Activated gamma-delta T cell treated with anti-CD3 and anti-CD28 coated beads, Interleukin-2, amount 50 U/mL, for 16 hours (primary cell): ENCODE data around the gene TBCA.

ENCODE experiments used
- DNase-seq: peaks from one replicate; pipeline ENCODE4 v3.0.0-alpha.2; 2020; ENCODE audit warnings: low read depth

Gene TBCA, protein sequence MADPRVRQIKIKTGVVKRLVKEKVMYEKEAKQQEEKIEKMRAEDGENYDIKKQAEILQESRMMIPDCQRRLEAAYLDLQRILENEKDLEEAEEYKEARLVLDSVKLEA

DNA sequence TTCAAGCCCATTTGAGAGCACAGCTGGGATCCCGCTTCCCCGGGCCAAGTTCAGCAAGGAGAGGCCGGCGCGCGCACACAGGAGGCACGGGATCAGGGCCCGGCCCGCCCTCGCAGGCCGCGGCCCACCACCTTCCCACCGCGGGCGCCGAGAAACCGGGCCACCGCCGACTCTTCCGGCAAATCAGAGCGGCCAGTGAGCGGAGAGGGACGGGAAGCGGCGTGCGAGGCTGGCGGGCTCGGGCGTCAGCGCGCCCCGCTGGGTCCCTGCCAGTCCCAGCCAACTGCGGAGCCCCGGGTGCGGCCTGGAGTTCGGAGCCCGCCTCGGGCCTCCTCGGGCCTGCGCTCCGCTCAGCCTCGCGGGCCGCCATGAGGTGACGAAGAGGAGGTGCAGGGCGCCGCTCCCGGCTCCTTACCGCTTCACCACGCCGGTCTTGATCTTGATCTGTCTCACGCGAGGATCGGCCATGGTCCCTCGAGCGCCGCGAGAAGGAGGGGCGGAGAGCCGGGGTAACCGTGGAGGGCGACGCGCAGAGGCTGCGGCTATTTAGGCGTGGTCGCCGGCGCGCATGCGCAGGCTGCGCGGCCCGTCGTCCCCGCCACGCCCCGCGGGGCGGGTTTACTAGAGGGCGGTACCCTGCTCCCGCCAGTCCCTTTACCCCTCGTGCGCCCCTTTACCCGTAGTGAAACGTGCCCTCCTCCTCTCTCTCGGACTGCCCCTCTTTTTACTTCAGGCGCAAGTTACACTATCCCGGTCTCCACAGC is at the start of gene TBCA:
Gene TBCA, minus strand, starts transcription at position 550 of the 764 bp plus-strand sequence. Its CDS starts 82 bp downstream, at position 468.
- DNase-seq: peak; percentile 83

GRCh38 chr5:77824981-77825380 is 48.8 kb upstream of the TBCA start:
- DNase-seq: no peak

- DNase-seq: no peak
These were observed 40.5 kb upstream of the TBCA start for GRCh38 chr5:77816686-77817085.

DNA sequence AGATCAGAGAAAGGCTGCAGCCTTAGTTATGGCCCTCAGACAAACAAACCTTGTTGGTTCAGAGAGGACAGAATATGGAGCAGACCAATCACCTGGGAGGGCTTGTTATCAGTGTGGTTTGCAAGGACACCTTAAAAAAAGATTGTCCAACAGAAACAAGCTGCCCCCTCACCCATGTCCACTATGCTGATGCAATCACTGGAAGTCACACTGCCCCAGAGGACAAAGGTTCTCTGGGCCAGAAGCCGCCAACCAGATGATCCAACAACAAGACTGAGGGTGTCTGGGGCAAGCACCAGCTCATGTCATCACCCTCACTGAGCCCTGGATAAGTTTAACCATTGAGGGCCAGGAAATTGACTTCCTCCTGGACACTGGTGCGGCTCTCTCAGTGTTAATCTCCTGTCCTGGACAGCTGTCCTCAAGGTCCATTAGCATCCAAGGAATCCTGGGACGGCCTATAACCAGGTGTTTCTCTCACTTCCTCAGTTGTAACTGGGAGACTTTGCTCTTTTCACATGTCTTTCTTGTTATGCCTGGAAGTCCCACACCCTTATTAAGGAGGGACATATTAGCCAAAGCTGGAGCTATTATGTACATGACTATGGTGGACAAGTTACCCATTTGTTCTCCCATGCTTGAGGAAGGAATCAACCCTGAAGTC is 36.9 kb upstream of the TBCA start:
- DNase-seq: no peak

DNA sequence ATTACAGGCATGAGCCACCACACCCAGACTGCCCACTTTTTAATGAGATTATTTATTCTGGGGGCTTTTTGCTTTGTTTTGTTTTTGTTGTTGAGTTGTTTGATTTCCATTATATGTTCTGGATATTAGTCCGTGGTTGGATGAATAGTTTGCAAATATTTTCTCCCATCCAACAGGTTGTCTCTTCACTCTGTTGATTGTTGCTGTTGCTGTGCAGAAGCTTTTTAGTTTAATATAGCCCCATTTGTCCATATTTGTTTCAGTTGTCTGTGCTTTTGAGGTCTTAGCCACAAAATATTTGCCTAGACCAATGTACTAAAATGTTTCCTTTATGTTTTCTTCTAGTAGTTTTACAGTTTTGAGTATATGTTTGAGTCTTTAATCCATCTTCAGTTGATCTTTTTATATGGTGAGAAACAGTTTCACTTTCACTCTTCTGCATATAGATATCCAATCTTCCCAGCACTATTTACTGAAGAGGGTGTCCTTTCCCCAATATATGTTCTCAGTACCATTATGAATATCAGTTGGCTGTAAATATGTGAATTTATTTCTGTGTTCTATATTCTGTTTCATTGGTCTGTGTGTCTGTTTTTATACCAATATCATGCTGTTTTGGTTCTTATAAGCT is 30.2 kb upstream of the TBCA start:
- DNase-seq: no peak

DNA sequence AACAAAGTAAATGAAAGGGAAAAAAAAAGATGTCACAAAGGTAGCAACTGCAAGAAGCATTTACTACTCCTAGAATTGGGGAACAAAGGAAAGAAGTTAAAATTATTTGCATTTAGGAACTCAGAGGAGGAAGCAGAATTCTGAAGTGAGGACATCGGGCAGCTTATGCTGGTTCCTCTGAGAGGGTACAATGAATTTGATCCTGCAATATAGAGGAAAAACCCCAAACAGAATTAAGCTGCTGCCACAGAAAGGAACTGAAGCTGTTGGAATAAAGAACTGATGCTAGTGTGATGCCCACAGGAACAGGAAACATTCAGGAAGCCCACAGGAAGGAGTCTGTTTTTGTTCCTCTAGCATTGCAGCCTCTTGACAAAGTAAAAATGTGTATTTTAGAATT is 22.3 kb upstream of the TBCA start:
- no peak for DNase-seq

DNA sequence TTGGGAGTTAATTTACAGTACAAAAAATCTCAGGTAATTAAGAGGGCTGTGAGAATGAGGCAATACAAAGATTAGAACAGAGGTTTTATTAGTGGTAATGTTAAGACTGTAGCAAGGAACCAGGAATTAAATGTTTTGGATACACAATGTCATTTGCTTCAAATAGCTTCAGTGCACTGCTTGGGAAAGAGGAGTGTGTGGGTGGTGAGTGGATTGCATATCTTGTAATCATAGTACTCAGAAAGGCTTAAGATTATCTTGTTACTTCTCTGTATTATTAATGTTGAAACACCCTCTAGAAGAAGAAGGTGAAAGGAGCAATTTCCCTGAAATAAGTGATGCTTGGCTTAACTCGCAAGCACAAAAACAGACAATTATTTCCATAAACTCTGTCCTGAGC is 21.0 kb upstream of the TBCA start:
- no peak for DNase-seq

- DNase-seq: no peak
These were observed 19.7 kb upstream of the TBCA start for GRCh38 chr5:77795846-77796245.

- DNase-seq: no peak
These were observed 19.1 kb upstream of the TBCA start for GRCh38 chr5:77795268-77795667.

DNA sequence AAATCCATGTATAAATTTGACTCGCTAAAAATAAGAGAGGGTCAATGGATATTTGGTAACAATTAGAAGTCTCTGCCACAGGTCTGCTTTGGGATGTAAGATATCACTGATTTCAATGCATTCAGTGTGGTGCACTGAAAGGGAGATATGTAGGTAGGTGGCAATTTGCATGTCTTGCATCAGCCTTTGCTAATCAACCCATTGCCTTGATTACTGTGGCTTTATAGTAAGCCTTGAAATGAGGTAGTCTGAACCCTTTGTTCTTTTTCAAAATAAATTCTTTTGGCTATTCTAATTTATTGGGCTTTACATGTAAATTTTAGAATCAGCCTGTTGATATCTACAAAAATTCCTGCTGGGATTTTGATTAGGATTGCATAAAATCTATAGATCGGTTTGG is 15.8 kb upstream of the TBCA start:
- no peak for DNase-seq

GRCh38 chr5:77791356-77791755 is 15.2 kb upstream of the TBCA start:
- no peak for DNase-seq

DNA sequence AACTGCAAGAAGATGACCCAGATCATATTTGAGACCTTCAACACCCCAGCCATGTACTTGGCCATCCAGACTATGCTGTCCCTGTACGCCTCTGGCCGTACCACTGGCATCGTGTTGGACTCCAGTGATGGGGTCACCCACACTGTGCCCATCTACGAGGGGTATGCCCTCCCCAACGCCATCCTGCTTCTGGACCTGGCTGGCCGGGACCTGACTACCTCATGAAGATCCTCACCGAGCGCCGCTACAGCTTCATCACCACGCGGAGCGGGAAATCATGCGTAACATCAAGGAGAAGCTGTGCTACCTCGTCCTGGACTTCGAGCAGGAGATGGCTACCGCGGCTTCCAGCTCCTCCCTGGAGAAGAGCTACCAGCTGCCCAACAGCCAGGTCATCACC is 9.1 kb upstream of the TBCA start:
- no peak for DNase-seq

GRCh38 chr5:77784735-77785134 is 8.6 kb upstream of the TBCA start:
- DNase-seq: no peak

DNA sequence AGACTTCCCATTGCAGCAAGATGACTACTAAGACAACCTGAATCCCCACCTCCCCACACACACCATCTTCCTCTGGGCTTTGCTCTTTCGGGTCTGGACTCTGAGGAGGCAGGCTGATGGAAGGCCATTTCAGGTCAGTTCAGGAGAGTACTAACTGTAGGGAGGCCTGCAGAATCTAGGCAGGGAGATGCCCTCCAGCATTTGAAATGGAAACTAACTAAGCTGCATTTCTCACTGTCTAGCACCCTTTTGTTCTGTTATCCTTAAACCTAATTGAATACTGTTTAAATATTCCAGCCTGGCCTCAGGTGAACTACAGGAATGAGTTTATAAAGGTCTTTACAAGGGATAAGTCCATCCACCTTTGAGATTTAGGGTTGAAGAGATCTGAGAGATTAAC is 4.9 kb upstream of the TBCA start:
- DNase-seq: no peak

DNA sequence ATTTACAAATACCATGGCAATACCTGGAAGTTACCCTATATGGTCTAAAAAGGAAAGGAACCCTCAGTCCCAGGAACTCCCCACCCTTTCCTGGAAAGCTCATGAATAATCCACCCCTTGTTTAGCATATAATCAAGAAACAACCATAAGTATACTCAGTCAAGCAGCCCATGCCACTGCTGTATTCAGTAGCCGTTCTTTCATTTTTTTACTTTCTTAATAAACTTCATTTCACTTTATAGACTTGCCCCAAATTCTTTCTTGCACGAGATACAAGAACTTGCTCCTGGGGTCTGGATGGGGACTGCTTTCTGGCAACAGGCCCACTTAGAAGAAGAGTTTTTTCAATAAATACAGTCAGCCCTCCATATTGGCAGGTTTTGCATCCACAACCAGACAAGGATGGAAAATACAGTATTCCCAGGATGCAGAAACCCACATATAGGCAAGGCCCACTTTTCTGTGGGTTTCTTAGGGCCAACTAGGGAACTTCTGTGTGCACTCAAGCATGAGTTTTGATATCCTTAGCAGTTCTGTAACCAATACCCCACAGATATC is 2.8 kb upstream of the TBCA start:
- no peak for DNase-seq

DNA sequence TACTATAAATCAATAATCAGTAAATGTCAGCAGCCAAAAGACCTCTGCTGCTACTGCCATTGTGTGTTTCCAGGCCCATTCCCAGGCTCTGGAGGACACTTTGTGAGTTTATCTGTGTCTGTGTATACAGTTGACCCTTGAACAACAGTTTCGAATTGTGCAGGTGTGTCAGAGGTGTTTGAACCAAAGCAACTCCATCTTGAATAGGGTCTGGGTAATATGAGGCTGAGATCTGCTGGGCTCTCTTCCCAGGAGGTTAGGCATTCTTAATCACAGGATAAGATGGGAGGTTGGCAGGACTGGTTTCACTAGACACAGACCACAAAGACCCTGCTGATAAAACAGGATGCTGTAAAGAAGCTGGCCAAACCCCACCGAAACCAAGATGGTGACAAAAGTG is 2.3 kb upstream of the TBCA start:
- DNase-seq: no peak

GRCh38 chr5:77777911-77778310 is 1.8 kb upstream of the TBCA start:
- no peak for DNase-seq

GRCh38 chr5:77777281-77777892 is 1.2 kb upstream of the TBCA start:
- no peak for DNase-seq

DNA sequence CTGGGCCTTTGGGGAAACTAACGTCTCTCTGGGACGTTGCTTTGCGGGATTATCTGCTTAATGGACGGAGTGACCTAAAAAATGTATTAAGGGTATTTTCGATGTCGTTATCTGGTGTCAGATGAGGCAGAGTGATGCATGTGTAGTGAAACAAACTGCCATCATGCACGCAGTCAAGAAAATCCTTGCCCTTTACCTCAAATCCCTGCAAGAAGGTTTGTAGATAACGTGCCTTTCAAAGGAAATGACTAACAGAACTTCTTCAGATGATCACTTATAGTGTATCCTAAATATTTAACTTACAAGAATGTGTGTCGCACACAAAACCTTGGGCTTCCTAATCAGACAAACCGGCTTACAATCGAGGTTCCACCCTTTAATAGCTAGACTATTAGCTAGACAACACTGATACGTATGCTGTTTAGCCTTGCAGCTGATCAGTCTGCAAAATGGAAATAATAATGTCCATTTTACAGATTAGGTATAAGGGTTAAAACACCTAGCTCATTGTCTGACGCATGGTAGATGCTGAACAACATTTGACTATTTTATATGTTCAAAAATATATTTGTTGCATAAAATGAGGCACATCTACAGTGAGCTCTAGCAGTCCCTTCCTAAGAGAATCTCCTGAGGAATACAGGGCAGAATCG is 541 bp upstream of the TBCA start:
- no peak for DNase-seq

DNA sequence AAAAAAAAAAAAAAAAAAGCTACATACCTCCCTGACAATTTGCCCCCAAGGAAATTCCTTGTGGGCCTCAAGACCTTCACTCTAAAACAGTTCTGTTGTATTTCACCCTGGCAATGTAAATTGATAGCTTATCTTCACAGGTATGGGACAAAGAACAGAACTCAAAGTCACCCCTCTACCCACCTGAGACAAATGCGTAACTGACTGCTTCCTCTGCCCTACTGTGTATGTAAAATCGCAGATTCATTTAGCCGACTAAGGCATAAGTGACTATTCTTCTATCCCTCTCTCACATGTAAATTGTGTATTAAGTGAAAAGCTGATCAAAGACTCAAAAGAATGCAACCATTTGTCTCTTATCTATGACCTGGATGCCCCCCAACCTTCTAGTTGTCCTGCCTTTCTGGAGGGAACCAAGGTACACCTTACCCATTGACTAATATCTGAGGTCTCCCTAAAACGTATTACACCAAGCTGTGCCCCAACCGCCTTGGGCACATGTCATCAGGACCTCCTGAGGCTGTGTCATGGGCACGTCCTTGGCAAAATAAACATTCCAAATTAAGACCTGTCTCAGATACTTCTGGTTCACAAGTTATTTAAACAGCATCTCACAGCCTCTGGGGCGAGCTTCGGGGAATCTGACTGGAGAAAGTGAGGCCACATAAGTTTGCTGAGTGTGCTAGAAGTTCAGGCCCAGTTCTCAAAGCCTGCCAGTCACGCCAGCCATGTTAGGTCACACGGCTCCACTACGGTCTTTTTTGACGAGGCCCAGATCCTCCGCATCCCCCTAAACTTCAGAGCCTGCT is 954 bp downstream of the TBCA start:
- DNase-seq: no peak

DNA sequence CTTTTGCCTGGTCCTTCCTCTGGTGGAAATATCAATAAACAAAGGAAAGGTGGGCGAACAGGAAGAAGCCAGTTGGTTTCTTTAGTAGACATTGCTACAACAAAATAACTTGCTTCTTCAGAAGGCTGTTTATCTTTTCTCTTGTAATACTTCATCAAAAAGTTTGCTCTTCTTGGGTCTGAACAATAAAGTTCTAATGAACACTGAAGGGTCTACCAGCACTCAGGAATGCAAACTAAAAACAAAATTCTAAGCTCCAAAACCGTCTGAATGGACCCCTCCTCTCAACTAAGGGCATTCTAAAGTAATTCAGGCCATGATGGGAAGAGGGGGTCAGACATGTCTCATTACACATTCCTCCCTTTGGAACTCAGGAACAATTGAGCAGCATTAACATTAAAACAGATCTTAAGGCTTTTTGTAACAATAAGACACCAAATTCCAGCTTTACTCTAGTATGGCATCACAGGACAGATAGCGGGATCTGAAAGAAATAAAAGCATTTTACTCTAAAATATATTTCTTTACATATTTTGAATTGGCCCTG is 2.3 kb downstream of the TBCA start:
- no peak for DNase-seq
